Epithelial cell of proximal tubule (primary cell): Measurements from ENCODE around the gene SH2D3C. TPM values are rescaled to one million over a fixed set of nuclear protein-coding genes. Genes with fewer than 3 reads are reported as not detected.

Experiments
- DNase-seq: peaks from one replicate; pipeline ENCODE4 v3.0.0-alpha.2; 2011; ENCODE audit warnings: low read depth
- H3K4me3 ChIP-seq: 2 replicates; pipeline ENCODE4 v1.5.1; 2011; ENCODE audit warnings: low read depth, mild to moderate bottlenecking, low read length
- total RNA-seq: library from RNA; depleted of rRNA; stranded (reverse); fragments of >200 nt; gene quantifications from 2 replicates; pipeline ENCODE4 v1.2.3, GENCODE V29; 2015
- TF ChIP-seq, protein P1 (sequence below): conservative IDR thresholded peaks from 2 replicates; pipeline ENCODE4 v1.5.1; 2012; ENCODE audit warnings: low read depth, mild to moderate bottlenecking, low read length

Gene SH2D3C
- total RNA-seq, 1 donor from 2014 or later, result not detected

- H3K4me3 ChIP-seq, result no peak overlapping the region
- TF ChIP-seq, protein P1, sequence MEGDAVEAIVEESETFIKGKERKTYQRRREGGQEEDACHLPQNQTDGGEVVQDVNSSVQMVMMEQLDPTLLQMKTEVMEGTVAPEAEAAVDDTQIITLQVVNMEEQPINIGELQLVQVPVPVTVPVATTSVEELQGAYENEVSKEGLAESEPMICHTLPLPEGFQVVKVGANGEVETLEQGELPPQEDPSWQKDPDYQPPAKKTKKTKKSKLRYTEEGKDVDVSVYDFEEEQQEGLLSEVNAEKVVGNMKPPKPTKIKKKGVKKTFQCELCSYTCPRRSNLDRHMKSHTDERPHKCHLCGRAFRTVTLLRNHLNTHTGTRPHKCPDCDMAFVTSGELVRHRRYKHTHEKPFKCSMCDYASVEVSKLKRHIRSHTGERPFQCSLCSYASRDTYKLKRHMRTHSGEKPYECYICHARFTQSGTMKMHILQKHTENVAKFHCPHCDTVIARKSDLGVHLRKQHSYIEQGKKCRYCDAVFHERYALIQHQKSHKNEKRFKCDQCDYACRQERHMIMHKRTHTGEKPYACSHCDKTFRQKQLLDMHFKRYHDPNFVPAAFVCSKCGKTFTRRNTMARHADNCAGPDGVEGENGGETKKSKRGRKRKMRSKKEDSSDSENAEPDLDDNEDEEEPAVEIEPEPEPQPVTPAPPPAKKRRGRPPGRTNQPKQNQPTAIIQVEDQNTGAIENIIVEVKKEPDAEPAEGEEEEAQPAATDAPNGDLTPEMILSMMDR, result no peak
- DNase-seq, result no peak
Observed at GRCh38 chr9:127711226-127711701, 67.2 kb downstream of the SH2D3C start.

DNA sequence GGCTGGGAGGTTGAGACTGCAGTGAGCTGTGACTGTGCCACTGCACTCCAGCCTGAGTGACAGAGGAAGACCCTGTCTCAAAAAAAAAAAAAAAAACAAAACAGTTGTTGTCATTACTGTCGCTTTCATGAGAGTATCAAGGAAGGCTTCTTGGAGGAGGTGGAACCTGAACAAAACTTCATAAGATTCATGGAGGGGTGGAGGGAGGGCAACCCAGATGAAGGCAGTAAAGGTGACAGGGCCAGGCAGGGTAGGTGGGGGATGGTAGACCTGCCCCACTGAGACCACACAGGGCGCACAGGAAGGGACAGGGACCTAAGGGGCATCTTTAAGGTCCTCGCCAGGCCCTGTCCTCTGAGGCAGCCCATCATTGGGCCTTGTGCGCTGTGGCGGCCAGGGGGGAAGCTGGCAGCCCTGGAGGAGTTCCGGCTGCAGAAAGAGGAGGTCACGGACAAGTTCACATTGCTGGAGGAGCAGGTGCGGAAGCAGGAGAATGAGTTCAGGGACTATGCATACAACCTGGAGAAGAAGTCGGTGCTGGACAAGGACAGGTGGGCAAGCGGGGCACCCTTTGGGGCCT is 68.2 kb downstream of the SH2D3C start:
- TF ChIP-seq, protein P1, result no peak
- DNase-seq, result no peak
- no peak overlapping the region for H3K4me3 ChIP-seq

DNA sequence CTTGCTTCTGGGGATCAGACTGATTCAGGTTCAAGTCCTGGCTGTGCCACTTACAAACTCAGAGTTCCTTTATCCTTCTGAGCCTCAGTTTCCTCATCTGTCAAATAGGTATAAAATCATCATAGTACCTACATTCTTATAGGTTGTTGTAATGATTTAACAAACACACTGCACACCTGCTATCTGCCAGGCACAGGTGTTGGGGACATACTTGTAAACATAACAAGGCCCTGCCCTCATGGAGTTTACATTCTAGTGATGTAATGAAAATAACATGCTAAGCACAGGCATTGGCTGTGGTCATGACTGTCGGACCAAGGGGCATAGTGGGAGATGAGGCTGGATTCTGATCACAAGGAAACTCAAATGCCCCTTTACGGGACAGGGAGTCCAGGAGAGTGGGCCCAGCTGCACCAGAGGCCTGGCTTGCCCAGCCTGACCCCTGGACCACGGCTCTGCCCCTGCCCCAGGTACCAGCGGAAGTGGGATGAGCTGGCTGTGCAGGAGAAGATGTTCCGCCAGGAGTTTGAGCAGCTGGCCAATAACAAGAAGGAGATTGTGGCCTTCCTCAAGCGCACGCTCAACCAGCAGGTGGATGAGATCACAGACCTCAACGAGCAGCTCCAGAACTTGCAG is 69.4 kb downstream of the SH2D3C start:
- no peak overlapping the region for H3K4me3 ChIP-seq
- no peak for DNase-seq
- TF ChIP-seq, protein P1, result no peak

DNA sequence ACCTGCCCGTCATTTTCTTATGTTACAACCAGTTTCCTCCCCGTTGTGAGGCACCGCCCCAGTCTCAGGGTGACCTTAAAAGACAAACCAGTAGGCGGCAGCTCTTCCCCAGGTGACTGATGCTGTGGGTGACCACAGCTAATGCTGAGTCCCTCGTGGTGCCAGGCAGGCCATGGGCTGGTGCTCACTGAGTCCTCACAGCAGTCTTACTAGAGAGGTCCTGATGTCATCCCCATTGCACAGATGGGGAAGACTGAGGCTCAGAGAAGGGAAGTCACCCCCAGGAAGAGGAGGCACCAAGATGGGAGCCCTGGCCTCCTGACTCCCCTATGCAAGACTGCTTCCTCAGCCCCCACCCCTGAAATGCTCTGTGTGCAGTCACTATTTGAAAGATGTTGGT is 70.7 kb downstream of the SH2D3C start:
- TF ChIP-seq, protein P1, result no peak
- H3K4me3 ChIP-seq, result no peak overlapping the region
- no peak for DNase-seq

DNA sequence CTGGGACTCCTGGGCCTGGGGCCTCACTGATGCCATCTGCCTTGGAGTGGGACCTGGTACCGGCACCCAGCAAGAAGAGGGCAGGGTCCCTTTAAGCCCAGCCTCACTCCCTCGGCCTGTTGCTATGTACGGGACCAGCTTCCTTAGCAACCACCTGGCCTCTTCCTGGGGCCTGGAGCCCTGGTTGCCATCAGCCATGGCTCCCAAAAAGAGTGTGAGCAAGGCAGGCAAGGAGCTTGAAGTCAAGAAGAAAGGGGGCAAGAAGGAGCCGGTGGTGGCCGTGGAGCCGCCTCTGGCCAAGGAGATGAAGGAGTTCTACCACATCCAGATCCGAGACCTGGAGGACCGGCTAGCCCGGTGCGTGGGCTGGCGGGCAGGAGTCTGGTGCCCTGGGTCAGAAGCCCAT is 71.6 kb downstream of the SH2D3C start, which contains the start of gene CFAP157:
TSS of gene CFAP157 (plus strand) at position 153 of the 406 bp plus-strand sequence. CDS start at position 197, 44 bp downstream.
- no peak within 1 kb of the TSS for H3K4me3 ChIP-seq
- DNase-seq, result no peak
- TF ChIP-seq, protein P1, result no peak

- no peak for DNase-seq
- TF ChIP-seq, protein P1, result no peak
- no peak overlapping the region for H3K4me3 ChIP-seq
Observed at GRCh38 chr9:127705577-127706379, 72.7 kb downstream of the SH2D3C start.
